Heart left ventricle (tissue), 16 donors: ENCODE data around the gene CAPN2. TPM values are rescaled to one million over a fixed set of nuclear protein-coding genes. Genes with fewer than 3 reads are reported as not detected.

Experiments used
- ATAC-seq, 4 donors: fragments of 200-7000 bp; cut with Tn5 transposase; one replicate each; pipeline ENCODE4 v1.9.1; 2020 to 2022; ENCODE audit warnings: moderate library complexity in 4 of 4, mild to moderate bottlenecking in 3 of 4, moderate number of reproducible peaks in 1 of 4
- DNase-seq, 5 donors: peaks; one replicate each; pipeline ENCODE4 v3.0.0-alpha.2; 2020
- H3K27ac ChIP-seq, 12 donors: fragments of 200-600 bp; sonication (generic) in 4 of 12; one replicate each; pipeline versions ENCODE4 v1.5.0 to v1.8.0; 2016 to 2022; ENCODE audit warnings: mild to moderate bottlenecking in 2 of 12
- H3K27me3 ChIP-seq, 9 donors: fragments of 200-600 bp; sonication (generic) in 2 of 9; one replicate each; pipeline versions ENCODE4 v1.5.1 to v1.8.0; 2016 to 2022; ENCODE audit warnings: mild to moderate bottlenecking in 3 of 9
- H3K36me3 ChIP-seq, 9 donors: fragments of 200-600 bp; sonication (generic) in 2 of 9; one replicate each; pipeline versions ENCODE4 v1.5.0 to v1.8.0; 2018 to 2022; ENCODE audit warnings: mild to moderate bottlenecking in 2 of 9
- H3K4me1 ChIP-seq, 12 donors: fragments of 200-600 bp; sonication (generic) in 4 of 12; one replicate each; pipeline versions ENCODE4 v1.5.0 to v1.8.0; 2016 to 2022; ENCODE audit warnings: mild to moderate bottlenecking in 3 of 12
- H3K4me3 ChIP-seq, 12 donors: fragments of 200-600 bp; sonication (generic) in 4 of 12; one replicate each; pipeline versions ENCODE4 v1.5.0 to v1.8.0; 2017 to 2022; ENCODE audit warnings: mild to moderate bottlenecking in 9 of 12, moderate library complexity in 4 of 12
- H3K9me3 ChIP-seq, 12 donors: fragments of 200-600 bp; sonication (generic) in 4 of 12; one replicate each; pipeline versions ENCODE4 v1.5.0 to v1.8.0; 2016 to 2022; ENCODE audit warnings: mild to moderate bottlenecking in 1 of 12
- CTCF ChIP-seq, 12 donors: fragments of 200-600 bp; sonication (generic) in 4 of 12; IDR thresholded peaks; one replicate each; pipeline versions ENCODE4 v1.5.0 to v1.8.0; 2018 to 2022; ENCODE audit warnings: antibody characterized with exemption in 12 of 12, mild to moderate bottlenecking in 5 of 12
- POLR2A ChIP-seq, 2 donors: fragments of 450-650 bp; IDR thresholded peaks; one replicate each; pipeline ENCODE4 v1.6.1; 2017; ENCODE audit warnings: antibody characterized with exemption in 2 of 2, mild to moderate bottlenecking in 2 of 2, moderate library complexity in 2 of 2
- WGBS, 4 donors: extraction: QIAGEN DNeasy Blood & Tissue Kit in 2 of 4; methylation state at CpG; one replicate each; pipeline versions ENCODE4 v1.1.5 to v1.1.7; 2013 to 2018; 5-methylcytosine and 5-hydroxymethylcytosine counted together
- intact Hi-C, 10 donors: fragments of 100-400 bp; cut with DNase I; formaldehyde crosslinking; loops; one replicate each; pipeline versions ENCODE4 v1.11.1 to v1.14.2; 2022
- polyA plus RNA-seq, 2 donors: library from polyadenylated mRNA; stranded (reverse); fragments of 200-250 nt; gene quantifications; one replicate each; pipeline ENCODE4 v1.2.3, GENCODE V29; 2013
- total RNA-seq, 9 donors: library from RNA; depleted of rRNA in 2 of 9; stranded (reverse); fragments of >200 nt in 2 of 9; fragmentation: NEBNext Ultra II Directional in 3 of 9; extraction: Animal tissue kit (Norgen Biotek cat#: 25700) in 3 of 9; gene quantifications; one replicate each; pipeline versions ENCODE4 v1.1.0 to v1.2.4, GENCODE V29; 2016 to 2023
- donor health status: ischemic (EF 13 %, LVEDD 7.1; RV severe dilation, severe dysfunction).
- donor health status: healthy with polysubstance abuse.
- donor health status: DM: no; HTN: yes; CAD: no.
- donor health status: DM: no; HTN: no; CAD: no.
- donor health status: ischemic (EF 25% LVEDD 6.9; RV normal size, moderate dysfunction).
- donor health status: ischemic (EF 25% LVEDD 5.7; RV mildly dilated, moderate dysfunction).
- donor health status: healthy.
- donor health status: DM: yes; HTN: yes; CAD: no.
- donor health status: ischemic (EF 35%, LVEDD 5.7; RV mildly dilated, moderate dysfunction).
- donor health status: nonischemic (EF 11% LVEDD 7.7; RV severe dilation, severe dysfunction).
- donor health status: DM: yes; HTN: yes; CAD: no.
- donor health status: PGD.
- donor health status: ischemic (EF 29% LVEDD 5.4; RV normal size, mild dysfunction).
- donor health status: nonischemic (EF 23%, LVEDD 6.1; RV moderate dilation, normal function).

CAPN2 gene
- total and polyA plus RNA-seq, 11 donors = 54.4 to 115 (median 81.8) TPM

- no peak for TF ChIP-seq POLR2A (IDR thresholded peaks at IDR 0.05)
- no peak for TF ChIP-seq CTCF (IDR thresholded peaks at IDR 0.05)
- 92 to 97% (median 96%) methylated on average over 3 to 5 of the region's 5 CpGs for WGBS, 4 donors
- H3K27me3 ChIP-seq = no peaks in the 10 kb centered on the region
- intact Hi-C loops = no loop called here
- H3K9me3 ChIP-seq = no peaks in the 10 kb centered on the region
- peaks cover 0 to 83% (median 78%) of the 10 kb centered on the region in 9 donors for H3K36me3 ChIP-seq
- H3K27ac ChIP-seq = no peak overlapping the region
- ATAC-seq (no peak), DNase-seq (no peak)
- peaks cover 0 to 17% (median 0%) of the 10 kb centered on the region in 12 donors for H3K4me1 ChIP-seq
- H3K4me3 ChIP-seq = no peak overlapping the region
Measured at GRCh38 chr1:223763881-223764280, 51.5 kb downstream of the CAPN2 start.

GRCh38 chr1:223765036-223765718 lies 52.8 kb downstream of the CAPN2 start:
- Histone ChIP-seq H3K27me3 (no peaks in the 10 kb centered on the region), H3K4me1 (peaks cover 0 to 17% (median 0%) of the 10 kb centered on the region in 12 donors), H3K27ac (peak overlapping the region in 5 of 12 donors; percentile 1 to 50 (median 12)), H3K4me3 (no peak overlapping the region), H3K9me3 (no peaks in the 10 kb centered on the region), H3K36me3 (peaks cover 0 to 83% (median 76%) of the 10 kb centered on the region in 9 donors)
- intact Hi-C loops = no loop called here
- DNase-seq (peak in 3 of 5 donors; percentile 34 to 84 (median 39)), ATAC-seq (peak; percentile 59 to 92 (median 88))
- WGBS, 4 donors = 59 to 80% (median 75%) methylated on average over 5 to 9 of the region's 9 CpGs
- TF ChIP-seq POLR2A (IDR thresholded peaks at IDR 0.05) = no peak
- no peak for TF ChIP-seq CTCF (IDR thresholded peaks at IDR 0.05)

GRCh38 chr1:223765719-223766340 lies 53.5 kb downstream of the CAPN2 start:
- Histone ChIP-seq H3K27ac (peak overlapping the region in 4 of 12 donors; percentile 1 to 50 (median 8)), H3K27me3 (no peaks in the 10 kb centered on the region), H3K9me3 (no peaks in the 10 kb centered on the region), H3K4me1 (peaks cover 0 to 22% (median 4%) of the 10 kb centered on the region in 12 donors), H3K36me3 (peaks cover 0 to 83% (median 76%) of the 10 kb centered on the region in 9 donors), H3K4me3 (no peak overlapping the region)
- DNase-seq = no peak
- intact Hi-C loops = no loop called here
- peak in 1 of 4 donors; percentile 17 for ATAC-seq
- no peak for TF ChIP-seq CTCF (IDR thresholded peaks at IDR 0.05)
- no peak for TF ChIP-seq POLR2A (IDR thresholded peaks at IDR 0.05)
- 81 to 91% (median 84%) methylated on average over 5 to 7 of the region's 7 CpGs for WGBS, 4 donors

GRCh38 chr1:223770621-223771315 lies 58.4 kb downstream of the CAPN2 start:
- Histone ChIP-seq H3K4me1 (peaks cover 0 to 53% (median 27%) of the 10 kb centered on the region in 12 donors), H3K27me3 (no peaks in the 10 kb centered on the region), H3K9me3 (no peaks in the 10 kb centered on the region), H3K4me3 (no peak overlapping the region), H3K36me3 (peaks cover 0 to 83% (median 72%) of the 10 kb centered on the region in 9 donors), H3K27ac (peak overlapping the region; percentile 27 to 84 (median 70))
- TF ChIP-seq POLR2A (IDR thresholded peaks at IDR 0.05) (no peak), CTCF (IDR thresholded peaks at IDR 0.05) (no peak)
- ATAC-seq = no peak
- 86 to 91% (median 88%) methylated on average over 9 of the region's 9 CpGs for WGBS, 4 donors
- DNase-seq = peak in 1 of 5 donors; percentile 18
- intact Hi-C loops = no loop called here
